SU-DHL-6 (cell line): ENCODE data around the gene PGPEP1.
"Not testable (repeated sequence)": the region's sequence is repeated elsewhere in the genome, so short reads cannot be mapped to it uniquely, and the experiment has no call there.

ENCODE experiments used
- H2AFZ ChIP-seq: fragments of 200-600 bp; sonication (generic); 2 replicates; pipeline ENCODE4 v1.6.1; 2014; ENCODE audit warnings: low read depth, mild to moderate bottlenecking, moderate library complexity, mixed read lengths, antibody characterized with exemption, low read length; ENCODE audit not compliant: severe bottlenecking
- H3F3A ChIP-seq: fragments of 200-600 bp; shearing (Covaris generic); 2 replicates; pipeline ENCODE4 v1.6.0; 2016; ENCODE audit warnings: antibody characterized with exemption, mild to moderate bottlenecking; ENCODE audit not compliant: insufficient read depth
- H3K27ac ChIP-seq: fragments of 200-600 bp; sonication (generic); 2 replicates; pipeline ENCODE4 v1.5.1; 2016; ENCODE audit warnings: low read depth, mild to moderate bottlenecking, low read length, moderate library complexity, mixed read lengths
- H3K27me3 ChIP-seq: fragments of 200-600 bp; sonication (generic), shearing (Covaris generic); 2 replicates; pipeline ENCODE4 v1.6.0; 2014; ENCODE audit warnings: mild to moderate bottlenecking, low read length
- H3K36me3 ChIP-seq: fragments of 200-600 bp; sonication (generic); 2 replicates; pipeline ENCODE4 v1.6.1; 2014; ENCODE audit warnings: mild to moderate bottlenecking, low read length, mixed read lengths
- H3K4me2 ChIP-seq: fragments of 300-600, 200-600 bp; shearing (Covaris generic), sonication (generic); 2 replicates; pipeline ENCODE4 v1.6.0; 2014; ENCODE audit warnings: low read length, low read depth, mild to moderate bottlenecking; ENCODE audit not compliant: poor library complexity, severe bottlenecking
- H3K4me3 ChIP-seq: fragments of 200-600 bp; sonication (generic); 2 replicates; pipeline ENCODE4 v1.5.1; 2014; ENCODE audit warnings: antibody characterized with exemption, low read length, mild to moderate bottlenecking, mixed read lengths; ENCODE audit not compliant: insufficient read depth, poor library complexity, severe bottlenecking
- H3K79me2 ChIP-seq: fragments of 200-600 bp; sonication (generic); 2 replicates; pipeline ENCODE4 v1.6.1; 2014; ENCODE audit warnings: mild to moderate bottlenecking, low read length, moderate library complexity; ENCODE audit not compliant: insufficient read depth
- H3K9ac ChIP-seq: fragments of 200-600 bp; sonication (generic); 2 replicates; pipeline ENCODE4 v1.7.0; 2014; ENCODE audit warnings: mild to moderate bottlenecking, low read length
- H3K9me2 ChIP-seq: fragments of 200-600 bp; sonication (generic); replicated peaks from 2 replicates; pipeline ENCODE4 v1.6.1; 2014; ENCODE audit warnings: low read length; ENCODE audit not compliant: insufficient read depth
- H3K9me3 ChIP-seq: fragments of 200-600 bp; sonication (generic); 2 replicates; pipeline ENCODE4 v1.6.1; 2014; ENCODE audit warnings: low read length, mixed read lengths; ENCODE audit not compliant: insufficient read depth
- H4K20me1 ChIP-seq: fragments of 200-600 bp; sonication (generic); 2 replicates; pipeline ENCODE4 v1.6.1; 2014; ENCODE audit warnings: low read depth, mild to moderate bottlenecking, antibody characterized with exemption, low read length, moderate library complexity, mixed read lengths
- CTCF ChIP-seq: fragments of 200-600 bp; sonication (generic); IDR thresholded peaks from one replicate; pipeline ENCODE4 v1.5.1; 2017; ENCODE audit warnings: antibody characterized with exemption, mild to moderate bottlenecking, low read length, moderate library complexity; ENCODE audit not compliant: insufficient read depth, poor library complexity, severe bottlenecking
- EZH2phosphoT487 ChIP-seq: fragments of 200-600 bp; sonication (generic), shearing (Covaris generic); conservative IDR thresholded peaks from 2 replicates; pipeline ENCODE4 v1.6.1; 2018; ENCODE audit warnings: mild to moderate bottlenecking, antibody characterized with exemption, low read length, moderate library complexity, mixed read lengths

Gene PGPEP1

GRCh38 chr19:18380843-18381242 lies 40.4 kb downstream of the PGPEP1 start:
- no peak overlapping the region for H3K9ac ChIP-seq

DNA sequence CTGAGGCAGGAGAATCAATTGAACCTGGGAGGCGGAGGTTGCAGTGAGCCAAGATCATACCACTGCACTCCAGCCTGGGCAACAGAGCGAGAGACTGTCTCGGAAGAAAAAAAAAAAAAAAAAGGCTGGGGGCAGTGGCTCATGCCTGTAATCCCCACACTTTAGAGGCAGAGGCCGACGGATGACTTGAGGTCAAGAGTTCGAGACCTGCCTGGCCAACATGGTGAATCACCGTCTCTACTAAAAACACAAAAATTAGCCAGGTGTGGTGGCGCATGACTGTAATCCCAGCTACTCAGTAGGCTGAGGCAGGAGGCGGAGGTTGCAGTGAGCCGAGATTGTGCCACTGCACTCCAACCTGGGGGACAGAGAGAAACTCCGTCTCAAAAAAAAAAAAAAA lies 43.2 kb downstream of the PGPEP1 start:
- H3K36me3 ChIP-seq, H4K20me1 ChIP-seq, H3K27ac ChIP-seq, H3K27me3 ChIP-seq, H3K4me3 ChIP-seq, H3K9ac ChIP-seq, H3K79me2 ChIP-seq, H2AFZ ChIP-seq, H3K9me3 ChIP-seq, H3K4me2 ChIP-seq, H3F3A ChIP-seq, H3K9me2 ChIP-seq: not testable (repeated sequence)

More at GRCh38 chr19:18380843-18381242, 40.4 kb downstream of the PGPEP1 start:
- no peak overlapping the region for H3K27ac ChIP-seq
- H4K20me1 ChIP-seq: no peaks in the 10 kb centered on the region
- no peaks in the 10 kb centered on the region for H3K9me2 ChIP-seq
- H3K36me3 ChIP-seq: no peaks in the 10 kb centered on the region
- H3F3A ChIP-seq: no peaks in the 10 kb centered on the region
- H3K4me3 ChIP-seq: no peak overlapping the region
- H3K79me2 ChIP-seq: no peaks in the 10 kb centered on the region
- no peaks in the 10 kb centered on the region for H3K9me3 ChIP-seq
- no peak for TF ChIP-seq EZH2phosphoT487
- no peak for TF ChIP-seq CTCF
- H3K4me2 ChIP-seq: no peak overlapping the region
- no peak overlapping the region for H2AFZ ChIP-seq
- no peaks in the 10 kb centered on the region for H3K27me3 ChIP-seq

DNA sequence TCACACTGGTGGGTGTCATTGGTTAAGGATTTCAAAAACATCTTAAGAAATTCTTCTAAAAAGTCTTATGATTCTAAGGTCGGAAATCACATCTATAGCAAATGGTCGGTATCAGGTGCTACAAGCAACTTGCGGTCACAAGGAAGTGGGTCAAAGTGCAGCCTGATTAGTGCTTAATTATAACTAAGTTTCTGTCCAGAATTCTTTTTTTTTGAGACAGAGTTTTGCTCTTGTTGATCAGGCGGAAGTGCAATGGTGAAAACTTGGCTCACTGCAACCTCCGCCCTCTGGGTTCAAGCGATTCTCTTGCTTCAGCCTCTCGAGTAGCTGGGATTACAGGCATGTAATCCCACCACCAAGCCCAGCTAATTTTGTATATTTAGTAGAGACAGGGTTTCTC lies 44.4 kb downstream of the PGPEP1 start:
- Histone ChIP-seq H4K20me1 (no peaks in the 10 kb centered on the region), H2AFZ (no peak overlapping the region), H3K4me3 (no peak overlapping the region), H3K79me2 (no peaks in the 10 kb centered on the region), H3K9me2 (no peaks in the 10 kb centered on the region), H3K36me3 (no peaks in the 10 kb centered on the region), H3K27ac (no peak overlapping the region), H3K27me3 (no peaks in the 10 kb centered on the region), H3K4me2 (no peak overlapping the region), H3K9me3 (no peaks in the 10 kb centered on the region), H3K9ac (no peak overlapping the region), H3F3A (no peaks in the 10 kb centered on the region)
- TF ChIP-seq EZH2phosphoT487 (no peak), CTCF (no peak)

DNA sequence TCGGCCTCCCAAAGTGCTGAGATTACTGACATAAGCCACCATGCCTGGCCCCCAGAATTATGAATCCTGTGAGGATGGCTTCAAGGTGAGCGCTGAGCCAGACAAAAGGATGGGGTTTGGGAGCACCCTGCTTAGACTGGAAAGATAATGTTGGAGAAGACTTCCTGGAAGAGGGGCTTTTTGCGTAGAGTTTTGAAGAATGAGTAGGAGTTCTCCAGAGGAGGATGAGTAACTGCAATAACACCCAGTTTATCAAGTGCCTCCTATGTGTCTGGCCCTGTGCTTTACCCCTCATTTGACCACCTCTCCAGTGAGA lies 44.9 kb downstream of the PGPEP1 start:
- no peak for TF ChIP-seq CTCF
- TF ChIP-seq EZH2phosphoT487: no peak
- Histone ChIP-seq H3K27ac (no peak overlapping the region), H3K4me2 (no peak overlapping the region), H3K9me3 (no peaks in the 10 kb centered on the region), H3K79me2 (no peaks in the 10 kb centered on the region), H3K27me3 (no peaks in the 10 kb centered on the region), H2AFZ (no peak overlapping the region), H3K9me2 (no peaks in the 10 kb centered on the region), H4K20me1 (no peaks in the 10 kb centered on the region), H3K9ac (no peak overlapping the region), H3K36me3 (no peaks in the 10 kb centered on the region), H3F3A (no peaks in the 10 kb centered on the region), H3K4me3 (no peak overlapping the region)
